ENCODE results near the gene LY6G5C. TPM values are rescaled to one million over a fixed set of nuclear protein-coding genes. Genes with fewer than 3 reads are reported as not detected.

LY6G5C gene
- total and polyA plus RNA-seq, 9 of the 15 experiments (the other 6 are each of a cell fraction or from before 2014, with no cell fraction given): 0.10 to 0.67 (median 0.46) TPM; not detected in 4

GRCh38 chr6:31707701-31708100 lies 26.8 kb upstream of the LY6G5C start:
- intact Hi-C loops (cut with micrococcal nuclease): no loop called here
- TF ChIP-seq ZNF384 (IDR thresholded peaks at IDR 0.05; ENCODE audit: low read depth, low read length): no peak
- no peak for TF ChIP-seq BRCA1 (IDR thresholded peaks at IDR 0.05)
- 0 out of 2 replicates have a peak, but pooled peaks have one; percentile 79 for TF ChIP-seq BRCA1 (CRISPR knock-in tag; IDR thresholded peaks at IDR 0.05)
- TF ChIP-seq MYNN (IDR thresholded peaks at IDR 0.05): no peak
- TF ChIP-seq MYNN (CRISPR knock-in tag; IDR thresholded peaks at IDR 0.05): 0 out of 2 replicates have a peak, but pooled peaks have one; percentile 25
- TF ChIP-seq ZNF76 (CRISPR knock-in tag; IDR thresholded peaks at IDR 0.05; ENCODE audit: borderline replicate concordance): no peak
- peak; percentile 14; the same call in 1 of the 2 replicates for TF ChIP-seq ZBTB7A (IDR thresholded peaks at IDR 0.05; ENCODE audit: borderline replicate concordance, control insufficient read depth, low read depth, low read length)
- peak; percentile 45; the same call in 1 of the 2 replicates for TF ChIP-seq E2F4 (CRISPR knock-in tag; IDR thresholded peaks at IDR 0.05; ENCODE audit: low read depth)
- TF ChIP-seq STAG1 (CRISPR knock-in tag; IDR thresholded peaks at IDR 0.05; ENCODE audit: borderline replicate concordance): 0 out of 2 replicates have a peak, but pooled peaks have one; percentile 31
- no peak for TF ChIP-seq TEAD4 (IDR thresholded peaks at IDR 0.05; ENCODE audit: low read length)
- 0 out of 2 replicates have a peak, but pooled peaks have one; percentile 13 for TF ChIP-seq TEAD4 (CRISPR knock-in tag; IDR thresholded peaks at IDR 0.05; ENCODE audit: borderline replicate concordance)

More at GRCh38 chr6:31707701-31708100, 26.8 kb upstream of the LY6G5C start:
- Histone ChIP-seq H3K9ac (ENCODE audit: insufficient read depth in 1 of 2, low read depth in 2 of 2, low read length in 2 of 2) (peak overlapping the region in 1 of 2 experiments; percentile 23; a peak in 2 of 4 replicates), H3K36me3 (ENCODE audit: control insufficient read depth, insufficient read depth, low read length) (no peaks in the 10 kb centered on the region), H3K4me2 (ENCODE audit: insufficient read depth, low read length) (no peak overlapping the region), H3K4me3 (no peak overlapping the region), H3K79me2 (ENCODE audit: control insufficient read depth, insufficient read depth, low read length) (peaks cover 8% of the 10 kb centered on the region), H2AFZ (ENCODE audit: low read depth, low read length) (peak overlapping the region; percentile 91; the same call in 1 of the 2 replicates), H3K27me3 (ENCODE audit: control insufficient read depth in 2 of 2, insufficient read depth in 2 of 2, low read length in 2 of 2) (no peaks in the 10 kb centered on the region), H3K4me1 (replicated peaks in 1 of 2; ENCODE audit: control insufficient read depth in 2 of 2, insufficient read depth in 2 of 2, low read length in 2 of 2) (peaks cover 29 to 40% of the 10 kb centered on the region in 2 experiments), H3K27ac (ENCODE audit: extremely low read depth, low read depth, low read length) (no peak overlapping the region), H3K9me3 (replicated peaks; ENCODE audit: control insufficient read depth, insufficient read depth, low read depth, low read length) (no peaks in the 10 kb centered on the region), H4K20me1 (replicated peaks; ENCODE audit: control insufficient read depth, insufficient read depth, low read length) (no peaks in the 10 kb centered on the region), H3K9me1 (ENCODE audit: control insufficient read depth, insufficient read depth, low read length) (no peaks in the 10 kb centered on the region)
- CTCF ChIA-PET (ENCODE audit: low intra/inter-chr PET ratio): no interaction called here
- DNase-seq (ENCODE audit: extremely low read depth in 1 of 4, low spot score in 3 of 4) (no peak), FAIRE-seq (no peak), ATAC-seq (no peak)
- POLR2A ChIA-PET: interaction anchor here (1.1 to 12.4 kb wide), 5 partner anchors 8 to 56 kb away, joined by 3 to 223 read pairs (median 7); partner anchors contain the start of genes DDAH2, LY6G6C, LY6G6D and MPIG6B
- in situ Hi-C loops (cut with MboI): no loop called here
- BruUV-seq (replicated peaks): no TSS peak
- 81% methylated on average over 10 of the region's 10 CpGs for WGBS (ENCODE audit: insufficient coverage, low coverage, missing lambda C conversion rate)
